WTC11 (cell line): ENCODE measurements around the gene FNBP1L. TPM values are rescaled to one million over a fixed set of nuclear protein-coding genes. Genes with fewer than 3 reads are reported as not detected.
"Not testable (repeated sequence)": the region's sequence is repeated elsewhere in the genome, so short reads cannot be mapped to it uniquely, and the experiment has no call there.

Experiments
- ATAC-seq: fragments of 200-7000 bp; cut with Tn5 transposase; 2 replicates; pipeline ENCODE4 v1.10.0; 2021; ENCODE audit warnings: mild to moderate bottlenecking, moderate library complexity
- CTCF ChIA-PET: fragments of 300-600 bp; sonication (Branson Sonifier 250); formaldehyde crosslinking; loops from one replicate; lab custom pipeline; 2021; ENCODE audit warnings: antibody characterized with exemption; lab: Charles Lee
- POLR2A ChIA-PET: fragments of 350-600 bp; sonication (Branson Sonifier 250); formaldehyde crosslinking; loops from one replicate; lab custom pipeline; 2021; ENCODE audit warnings: antibody characterized with exemption; lab: Charles Lee
- DNase-seq: peaks from one replicate; pipeline ENCODE4 v3.0.0; 2021; ENCODE audit warnings: low spot score
- H3K27ac Mint-ChIP-seq: 2 replicates; pipeline ENCODE4 v1.8.0; 2021; ENCODE audit warnings: mixed read lengths
- H3K27me3 Mint-ChIP-seq: 2 replicates; pipeline ENCODE4 v1.8.0; 2021; ENCODE audit warnings: low read depth, mild to moderate bottlenecking, moderate library complexity, mixed read lengths
- H3K36me3 Mint-ChIP-seq: 2 replicates; pipeline ENCODE4 v1.8.0; 2021; ENCODE audit warnings: mixed read lengths
- H3K4me1 Mint-ChIP-seq: 2 replicates; pipeline ENCODE4 v1.8.0; 2022; ENCODE audit warnings: mixed read lengths
- H3K4me3 Mint-ChIP-seq: 2 replicates; pipeline ENCODE4 v1.8.0; 2021; ENCODE audit warnings: mild to moderate bottlenecking, moderate library complexity, mixed read lengths
- H3K9me3 Mint-ChIP-seq: 2 replicates; pipeline ENCODE4 v1.8.0; 2021; ENCODE audit warnings: mixed read lengths
- ATF6 ChIP-seq: sonication (generic); formaldehyde crosslinking; IDR thresholded peaks from 2 replicates; pipeline ENCODE4 v1.8.1; 2023; ENCODE audit warnings: mild to moderate bottlenecking, missing genetic modification reagents
- CBFB ChIP-seq: sonication (generic); formaldehyde crosslinking; IDR thresholded peaks from 2 replicates; pipeline ENCODE4 v1.8.1; 2022; ENCODE audit warnings: mild to moderate bottlenecking, low read depth, missing genetic modification reagents
- CREB1 ChIP-seq: sonication (generic); formaldehyde crosslinking; IDR thresholded peaks from 2 replicates; pipeline ENCODE4 v1.8.0; 2023; ENCODE audit warnings: mild to moderate bottlenecking, missing genetic modification reagents
- GABPB1 ChIP-seq: sonication (generic); formaldehyde crosslinking; IDR thresholded peaks from 2 replicates; pipeline ENCODE4 v1.8.1; 2023; ENCODE audit warnings: mild to moderate bottlenecking, missing genetic modification reagents
- GTF2I ChIP-seq: fragments of 250-450 bp; sonication (Bioruptor Pico); conservative IDR thresholded peaks from 2 replicates; pipeline ENCODE4 v1.4.0; 2021; ENCODE audit warnings: mild to moderate bottlenecking
- JUN ChIP-seq: sonication (generic); formaldehyde crosslinking; IDR thresholded peaks from 2 replicates; pipeline ENCODE4 v1.8.0; 2023; ENCODE audit warnings: mild to moderate bottlenecking, missing genetic modification reagents
- MAX ChIP-seq: sonication (generic); formaldehyde crosslinking; IDR thresholded peaks from 2 replicates; pipeline ENCODE4 v1.8.0; 2022; ENCODE audit warnings: mild to moderate bottlenecking, missing genetic modification reagents
- RELA ChIP-seq: sonication (generic); formaldehyde crosslinking; IDR thresholded peaks from 2 replicates; pipeline ENCODE4 v1.8.1; 2022; ENCODE audit warnings: missing genetic modification reagents, mild to moderate bottlenecking, borderline replicate concordance
- TEAD4 ChIP-seq: sonication (generic); formaldehyde crosslinking; IDR thresholded peaks from 2 replicates; pipeline ENCODE4 v1.8.0; 2022; ENCODE audit warnings: mild to moderate bottlenecking, missing genetic modification reagents
- ZBTB21 ChIP-seq: sonication (generic); formaldehyde crosslinking; IDR thresholded peaks from 2 replicates; pipeline ENCODE4 v1.8.1; 2023; ENCODE audit warnings: mild to moderate bottlenecking, missing genetic modification reagents, borderline replicate concordance
- ZMAT4 ChIP-seq: fragments of 250-450 bp; sonication (Bioruptor Pico); IDR thresholded peaks from 2 replicates; pipeline ENCODE4 v1.9.0; 2021; ENCODE audit warnings: mild to moderate bottlenecking
- ZNF121 ChIP-seq: sonication (generic); formaldehyde crosslinking; IDR thresholded peaks from 2 replicates; pipeline ENCODE4 v1.8.0; 2023; ENCODE audit warnings: missing genetic modification reagents
- ZNF219 ChIP-seq: sonication (generic); formaldehyde crosslinking; IDR thresholded peaks from 2 replicates; pipeline ENCODE4 v1.8.0; 2023; ENCODE audit warnings: missing genetic modification reagents, mild to moderate bottlenecking, borderline replicate concordance
- ZNF396 ChIP-seq: fragments of 250-450 bp; sonication (Bioruptor Pico); IDR thresholded peaks from 2 replicates; pipeline ENCODE4 v1.8.0; 2021; ENCODE audit warnings: mild to moderate bottlenecking, moderate library complexity, borderline replicate concordance
- ZNF423 ChIP-seq: fragments of 250-450 bp; sonication (Bioruptor Pico); IDR thresholded peaks from 2 replicates; pipeline ENCODE4 v2.1.2; 2022; ENCODE audit warnings: mild to moderate bottlenecking, moderate library complexity
- total RNA-seq: library from RNA; stranded (reverse); gene quantifications from 3 replicates; pipeline ENCODE4 v1.2.3, GENCODE V29; 2021
- TF ChIP-seq, protein P1 (sequence below): sonication (generic); formaldehyde crosslinking; IDR thresholded peaks from 2 replicates; pipeline ENCODE4 v1.8.1; 2022; ENCODE audit warnings: missing genetic modification reagents, borderline replicate concordance
- TF ChIP-seq, protein P2 (sequence below): sonication (generic); formaldehyde crosslinking; IDR thresholded peaks from 2 replicates; pipeline ENCODE4 v1.8.0; 2022; ENCODE audit warnings: mild to moderate bottlenecking, missing genetic modification reagents

Gene FNBP1L
- total RNA-seq, 1 experiment from 2014 or later = 79.1 TPM

DNA sequence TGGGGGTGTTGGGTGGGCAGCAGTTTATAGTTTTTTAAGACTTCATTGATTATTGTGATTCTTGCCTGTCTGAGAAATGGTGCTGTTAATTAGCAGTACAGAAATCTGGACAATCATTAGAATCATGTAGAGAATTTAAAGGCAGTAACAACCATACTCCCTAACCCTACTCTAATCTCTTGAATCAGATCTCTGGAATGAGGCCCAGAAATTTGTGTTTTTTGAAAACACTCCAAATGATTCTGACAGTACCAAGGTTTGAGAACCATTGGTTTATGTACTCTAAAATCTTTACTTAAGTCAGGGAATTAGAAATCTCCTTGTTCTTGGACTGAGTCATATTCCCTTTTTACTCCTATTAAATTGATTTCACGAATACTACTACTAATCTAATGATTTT lies 24.0 kb downstream of the FNBP1L start:
- no peak for ATAC-seq

GRCh38 chr1:93474321-93474720 lies 26.4 kb downstream of the FNBP1L start:
- Mint-ChIP-seq H3K4me3 (no peak overlapping the region), H3K27ac (peak overlapping the region; percentile 79), H3K27me3 (no peaks in the 10 kb centered on the region), H3K4me1 (peaks cover 33% of the 10 kb centered on the region), H3K36me3 (peaks cover 33% of the 10 kb centered on the region), H3K9me3 (peaks cover 30% of the 10 kb centered on the region)
- TF ChIP-seq, protein P1, sequence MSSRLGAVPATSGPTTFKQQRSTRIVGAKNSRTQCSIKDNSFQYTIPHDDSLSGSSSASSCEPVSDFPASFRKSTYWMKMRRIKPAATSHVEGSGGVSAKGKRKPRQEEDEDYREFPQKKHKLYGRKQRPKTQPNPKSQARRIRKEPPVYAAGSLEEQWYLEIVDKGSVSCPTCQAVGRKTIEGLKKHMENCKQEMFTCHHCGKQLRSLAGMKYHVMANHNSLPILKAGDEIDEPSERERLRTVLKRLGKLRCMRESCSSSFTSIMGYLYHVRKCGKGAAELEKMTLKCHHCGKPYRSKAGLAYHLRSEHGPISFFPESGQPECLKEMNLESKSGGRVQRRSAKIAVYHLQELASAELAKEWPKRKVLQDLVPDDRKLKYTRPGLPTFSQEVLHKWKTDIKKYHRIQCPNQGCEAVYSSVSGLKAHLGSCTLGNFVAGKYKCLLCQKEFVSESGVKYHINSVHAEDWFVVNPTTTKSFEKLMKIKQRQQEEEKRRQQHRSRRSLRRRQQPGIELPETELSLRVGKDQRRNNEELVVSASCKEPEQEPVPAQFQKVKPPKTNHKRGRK = no peak
- no peak for TF ChIP-seq ZNF219 (CRISPR knock-in tag)
- ChIA-PET POLR2A (interaction anchor here (0.8 kb wide), 1 partner anchor 23 kb away, joined by 3 read pairs; no protein-coding TSS in a partner anchor), CTCF (no interaction called here)
- ATAC-seq = no peak
- no peak for DNase-seq

More for the DNA sequence above, 24.0 kb downstream of the FNBP1L start:
- ChIA-PET POLR2A (interaction anchor here (0.7 kb wide), 1 partner anchor 24 kb away, joined by 4 read pairs; no protein-coding TSS in a partner anchor), CTCF (no interaction called here)
- H3K27ac Mint-ChIP-seq = peak overlapping the region; percentile 82; the same call in 1 of the 2 replicates
- peaks cover 11% of the 10 kb centered on the region for H3K36me3 Mint-ChIP-seq
- H3K4me3 Mint-ChIP-seq = no peak overlapping the region
- peaks cover 33% of the 10 kb centered on the region for H3K4me1 Mint-ChIP-seq
- peaks cover 17% of the 10 kb centered on the region for H3K9me3 Mint-ChIP-seq
- no peak for DNase-seq
- no peaks in the 10 kb centered on the region for H3K27me3 Mint-ChIP-seq
- no peak for TF ChIP-seq RELA (CRISPR knock-in tag)

DNA sequence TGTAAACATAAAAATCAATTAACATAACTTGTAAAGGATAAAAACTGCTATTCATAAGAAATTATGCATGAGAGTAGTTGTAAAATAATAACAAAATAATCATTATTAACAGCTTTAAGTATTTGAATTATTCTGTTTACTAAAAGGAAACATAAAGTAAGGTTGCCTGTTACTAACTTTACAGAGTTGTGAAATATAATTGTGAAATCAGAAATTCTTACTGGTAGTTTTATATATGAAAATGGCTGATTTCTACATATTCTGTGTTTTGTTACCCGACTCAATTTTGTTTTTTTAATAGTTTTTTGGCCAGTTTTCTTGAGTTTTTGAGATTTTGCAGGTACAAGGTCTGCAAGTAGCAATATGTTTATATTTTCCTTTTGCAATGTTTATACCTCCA lies 27.8 kb downstream of the FNBP1L start:
- CTCF ChIA-PET = no interaction called here
- no peak for TF ChIP-seq ZBTB21 (CRISPR knock-in tag)
- no peak for TF ChIP-seq MAX (CRISPR knock-in tag)
- no peak for TF ChIP-seq TEAD4 (CRISPR knock-in tag)
- no peak for TF ChIP-seq GABPB1
- TF ChIP-seq CREB1 (CRISPR knock-in tag) = no peak
- TF ChIP-seq CBFB (CRISPR knock-in tag) = no peak
- peaks cover 37% of the 10 kb centered on the region for H3K9me3 Mint-ChIP-seq
- H3K27me3 Mint-ChIP-seq = no peaks in the 10 kb centered on the region
- no peak overlapping the region for H3K27ac Mint-ChIP-seq
- H3K4me3 Mint-ChIP-seq = no peak overlapping the region
- DNase-seq (no peak), ATAC-seq (no peak)
- peaks cover 30% of the 10 kb centered on the region for H3K4me1 Mint-ChIP-seq
- peaks cover 43% of the 10 kb centered on the region for H3K36me3 Mint-ChIP-seq
- POLR2A ChIA-PET = no interaction called here

DNA sequence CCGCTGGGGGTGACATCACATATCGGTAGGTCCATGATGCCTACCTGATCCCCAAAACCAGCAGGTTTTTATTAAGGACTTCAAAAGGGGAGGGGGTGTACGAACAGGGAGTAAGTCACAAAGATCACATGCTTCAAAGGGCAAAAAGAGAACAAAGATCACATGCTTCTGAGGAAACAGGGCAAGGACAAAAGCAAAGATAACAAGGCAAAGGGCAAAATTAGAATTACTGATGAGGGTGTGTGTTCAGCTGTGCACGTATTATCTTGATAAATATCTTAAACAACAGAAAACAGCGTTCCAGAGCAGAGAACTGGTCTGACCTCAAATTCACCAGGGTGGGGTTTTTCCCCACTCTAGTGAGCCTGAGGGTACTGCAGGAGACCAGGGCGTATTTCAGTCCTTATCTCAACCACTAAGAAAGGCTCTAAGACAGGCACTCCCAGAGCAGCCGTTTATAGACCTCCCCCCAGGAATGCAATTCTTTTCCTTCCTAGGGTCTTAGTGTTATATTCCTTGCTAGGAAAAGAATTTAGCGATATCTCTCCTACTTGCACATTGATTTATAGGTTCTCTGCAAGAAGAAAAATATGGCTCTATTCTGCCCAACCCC lies 31.3 kb downstream of the FNBP1L start:
- H3K27me3 Mint-ChIP-seq, H3K4me1 Mint-ChIP-seq, ATAC-seq, POLR2A ChIA-PET, CTCF ChIA-PET, H3K27ac Mint-ChIP-seq, H3K4me3 Mint-ChIP-seq: not testable (repeated sequence)
- DNase-seq = peak; percentile 13
- Mint-ChIP-seq H3K36me3 (peaks cover 43% of the 10 kb centered on the region), H3K9me3 (peaks cover 37% of the 10 kb centered on the region)

GRCh38 chr1:93481899-93482298 lies 34.0 kb downstream of the FNBP1L start:
- Mint-ChIP-seq H3K4me1 (peaks cover 13% of the 10 kb centered on the region), H3K9me3 (peaks cover 27% of the 10 kb centered on the region), H3K36me3 (peaks cover 31% of the 10 kb centered on the region)
- TF ChIP-seq GTF2I (CRISPR knock-in tag) = 0 out of 2 replicates have a peak, but pooled peaks have one; percentile 16
- peak; percentile 91 for TF ChIP-seq ZNF121 (CRISPR knock-in tag)
- H3K4me3 Mint-ChIP-seq, POLR2A ChIA-PET, CTCF ChIA-PET, H3K27me3 Mint-ChIP-seq, DNase-seq, ATAC-seq, H3K27ac Mint-ChIP-seq: not testable (repeated sequence)

- ATAC-seq = no peak
- POLR2A ChIA-PET = no interaction called here
- Mint-ChIP-seq H3K27me3 (no peaks in the 10 kb centered on the region), H3K4me1 (peaks cover 21% of the 10 kb centered on the region), H3K4me3 (no peak overlapping the region), H3K9me3 (peaks cover 20% of the 10 kb centered on the region), H3K36me3 (peaks cover 21% of the 10 kb centered on the region), H3K27ac (no peak overlapping the region)
- DNase-seq = no peak
- CTCF ChIA-PET = interaction anchor here (1.1 kb wide), 1 partner anchor 9 kb away, joined by 4 read pairs; no protein-coding TSS in a partner anchor
- TF ChIP-seq ZMAT4 (CRISPR knock-in tag) = no peak
- no peak for TF ChIP-seq RELA (CRISPR knock-in tag)
- TF ChIP-seq ATF6 (CRISPR knock-in tag) = no peak
- no peak for TF ChIP-seq JUN (CRISPR knock-in tag)
- no peak for TF ChIP-seq ZNF396 (CRISPR knock-in tag)
- no peak for TF ChIP-seq ZNF423 (CRISPR knock-in tag)
- TF ChIP-seq, protein P2, sequence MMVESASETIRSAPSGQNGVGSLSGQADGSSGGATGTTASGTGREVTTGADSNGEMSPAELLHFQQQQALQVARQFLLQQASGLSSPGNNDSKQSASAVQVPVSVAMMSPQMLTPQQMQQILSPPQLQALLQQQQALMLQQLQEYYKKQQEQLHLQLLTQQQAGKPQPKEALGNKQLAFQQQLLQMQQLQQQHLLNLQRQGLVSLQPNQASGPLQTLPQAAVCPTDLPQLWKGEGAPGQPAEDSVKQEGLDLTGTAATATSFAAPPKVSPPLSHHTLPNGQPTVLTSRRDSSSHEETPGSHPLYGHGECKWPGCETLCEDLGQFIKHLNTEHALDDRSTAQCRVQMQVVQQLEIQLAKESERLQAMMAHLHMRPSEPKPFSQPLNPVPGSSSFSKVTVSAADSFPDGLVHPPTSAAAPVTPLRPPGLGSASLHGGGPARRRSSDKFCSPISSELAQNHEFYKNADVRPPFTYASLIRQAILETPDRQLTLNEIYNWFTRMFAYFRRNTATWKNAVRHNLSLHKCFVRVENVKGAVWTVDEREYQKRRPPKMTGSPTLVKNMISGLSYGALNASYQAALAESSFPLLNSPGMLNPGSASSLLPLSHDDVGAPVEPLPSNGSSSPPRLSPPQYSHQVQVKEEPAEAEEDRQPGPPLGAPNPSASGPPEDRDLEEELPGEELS = no peak
- TF ChIP-seq GABPB1 = no peak
These were observed 35.3 kb downstream of the FNBP1L start for GRCh38 chr1:93483200-93483599.
